HepG2 (cell line): ENCODE measurements around the gene DNAJB6. TPM values are rescaled to one million over a fixed set of nuclear protein-coding genes. Genes with fewer than 3 reads are reported as not detected.

ENCODE experiments used
- ATAC-seq: fragments of 200-7000 bp; cut with Tn5 transposase; 3 replicates; pipeline ENCODE4 v1.9.1; 2020; ENCODE audit warnings: mild to moderate bottlenecking, moderate library complexity
- BruUV-seq: library from RNA; stranded (reverse); fragments of 400-500 nt; replicated peaks from 2 replicates; lab custom pipeline; 2021; lab: Mats Ljungman, UMichigan
- CTCF ChIA-PET: fragments of 300-600 bp; formaldehyde crosslinking; extraction: SDS; loops from one replicate; lab custom pipeline; 2021; ENCODE audit warnings: low total read pairs, inconsistent platforms, low intra/inter-chr PET ratio; lab: Yijun Ruan, JAX
- POLR2A ChIA-PET: fragments of 350-600 bp; sonication (Branson Sonifier 250); formaldehyde crosslinking; loops from one replicate; lab custom pipeline; 2020; ENCODE audit warnings: antibody characterized with exemption, inconsistent platforms; lab: Yijun Ruan, JAX
- DNase-seq: peaks from one replicate; pipeline ENCODE4 v3.0.0-alpha.2; 2015; ENCODE audit warnings: low spot score
- FAIRE-seq: peaks from 3 replicates; lab custom pipeline; 2011; peaks lifted over from hg19 to GRCh38; lab: Jason Lieb, UNC
- H2AFZ ChIP-seq: one replicate; pipeline ENCODE4 v1.6.1; 2011; ENCODE audit warnings: low read length, inconsistent platforms
- H3K27ac ChIP-seq: fragments of 300-600 bp; 3 replicates; pipeline ENCODE4 v1.8.0; 2011; ENCODE audit warnings: mixed run types, mild to moderate bottlenecking, mixed read lengths, low read length, inconsistent platforms; ENCODE audit not compliant: insufficient read depth; ENCODE audit errors: extremely low read length
- H3K27me3 ChIP-seq, 2 experiments: fragments of 200-600 bp in 1 of 2; 2 replicates in 1 of 2; 3 replicates in 1 of 2; pipeline versions ENCODE4 v1.6.0 to v1.8.0; 2011; ENCODE audit warnings: low read length in 2 of 2, mild to moderate bottlenecking in 2 of 2, moderate library complexity in 2 of 2, inconsistent platforms in 1 of 2; ENCODE audit not compliant: insufficient read depth in 2 of 2, control insufficient read depth in 1 of 2
- H3K36me3 ChIP-seq, 2 experiments: fragments of 200-600 bp in 1 of 2; replicated peaks in 1 of 2; 2 replicates in 1 of 2; 3 replicates in 1 of 2; pipeline versions ENCODE4 v1.5.1 to v1.8.0; 2011; ENCODE audit warnings: low read length in 2 of 2, inconsistent platforms in 1 of 2; ENCODE audit not compliant: insufficient read depth in 2 of 2, control insufficient read depth in 1 of 2
- H3K4me1 ChIP-seq: 2 replicates; pipeline ENCODE4 v1.5.1; 2012; ENCODE audit warnings: low read length, inconsistent platforms; ENCODE audit not compliant: insufficient read depth
- H3K4me2 ChIP-seq: 2 replicates; pipeline ENCODE4 v1.6.0; 2011; ENCODE audit warnings: low read depth, low read length, inconsistent platforms
- H3K4me3 ChIP-seq, 3 experiments: fragments of 200-600 bp in 1 of 3; sonication (generic), shearing (Covaris generic) in 1 of 3; replicated peaks in 1 of 3; 2 replicates each; pipeline ENCODE4 v1.5.1; 2011 to 2016; ENCODE audit warnings: low read length in 3 of 3, inconsistent platforms in 2 of 3, low read depth in 2 of 3, mild to moderate bottlenecking in 2 of 3, control low read depth in 1 of 3, mixed read lengths in 1 of 3; ENCODE audit not compliant: insufficient read depth in 1 of 3
- H3K79me2 ChIP-seq: one replicate; pipeline ENCODE4 v1.6.1; 2011; ENCODE audit warnings: low read length, inconsistent platforms; ENCODE audit not compliant: insufficient read depth
- H3K9ac ChIP-seq: 2 replicates; pipeline ENCODE4 v1.6.0; 2011; ENCODE audit warnings: mild to moderate bottlenecking, low read depth, low read length, inconsistent platforms; ENCODE audit not compliant: insufficient read depth
- H3K9me3 ChIP-seq: 2 replicates; pipeline ENCODE4 v1.5.1; 2012; ENCODE audit warnings: mild to moderate bottlenecking, low read length
- H4K20me1 ChIP-seq: 2 replicates; pipeline ENCODE4 v1.6.0; 2011; ENCODE audit warnings: inconsistent platforms, mild to moderate bottlenecking, low read length, moderate library complexity; ENCODE audit not compliant: insufficient read depth
- CBX2 ChIP-seq, 2 experiments: fragments of 200-600 bp in 1 of 2; sonication (generic); formaldehyde crosslinking in 1 of 2; IDR thresholded peaks; 2 replicates each; pipeline versions ENCODE4 v1.7.0 to v1.8.1; 2018 to 2022; ENCODE audit warnings: low read depth in 2 of 2, low read length in 1 of 2, mild to moderate bottlenecking in 1 of 2, missing genetic modification reagents in 1 of 2
- KDM5A ChIP-seq: fragments of 200-600 bp; sonication (generic); IDR thresholded peaks from 2 replicates; pipeline ENCODE4 v1.7.0; 2018; ENCODE audit warnings: antibody characterized with exemption, mild to moderate bottlenecking, low read length, borderline replicate concordance
- MAFF ChIP-seq: IDR thresholded peaks from 2 replicates; pipeline ENCODE4 v1.6.1; 2011; ENCODE audit warnings: low read depth, low read length, improper control_type of control experiment
- MAFK ChIP-seq, 2 experiments: IDR thresholded peaks in 1 of 2; conservative IDR thresholded peaks in 1 of 2; 2 replicates each; pipeline ENCODE4 v1.6.1; 2011; ENCODE audit warnings: improper control_type of control experiment in 2 of 2, low read length in 2 of 2
- NR2F1 ChIP-seq, 2 experiments: fragments of 450-650 bp in 1 of 2; formaldehyde crosslinking in 1 of 2; IDR thresholded peaks; 2 replicates each; pipeline versions ENCODE4 v1.5.0 to v1.6.1; 2016 to 2020; ENCODE audit warnings: mild to moderate bottlenecking in 1 of 2, missing compliant biosample characterization in 1 of 2, missing genetic modification reagents in 1 of 2, moderate library complexity in 1 of 2
- ZNF841 ChIP-seq: sonication (generic); formaldehyde crosslinking; IDR thresholded peaks from 2 replicates; pipeline ENCODE4 v1.8.1; 2023; ENCODE audit warnings: missing genetic modification reagents, borderline replicate concordance
- WGBS: methylation state at CpG from one replicate; pipeline ENCODE4 v1.1.6; 2017; ENCODE audit warnings: low lambda C conversion rate; 5-methylcytosine and 5-hydroxymethylcytosine counted together
- in situ Hi-C: cut with HindIII; loops from 2 replicates; pipeline ENCODE4 v1.10.0; 2017; ENCODE audit warnings: low pct_unique_long_range_greater_than_20kb; ENCODE audit not compliant: extremely low pct_ligation_motif_present
- intact Hi-C: fragments of 100-400 bp; cut with micrococcal nuclease; formaldehyde crosslinking; loops from one replicate; pipeline ENCODE4 v1.10.0; 2022; ENCODE audit not compliant: unreplicated experiment
- polyA plus RNA-seq, 8 experiments: library from polyadenylated mRNA; depleted of rRNA in 3 of 8; stranded (reverse) in 7 of 8; unstranded in 1 of 8; fragments of >200 nt; fragmentation: Illumina TruSeq in 4 of 8; extraction: Trizol in 4 of 8; gene quantifications; 2 replicates each; pipeline versions ENCODE4 v1.2.1 to v1.2.3, GENCODE V29; 2011 to 2016; ENCODE audit warnings: low read depth in 4 of 8, missing spikeins in 1 of 8, mixed read lengths in 1 of 8; ENCODE audit not compliant: insufficient read depth in 1 of 8
- total RNA-seq, 5 experiments: library from RNA; depleted of rRNA; stranded (reverse); fragments of >200 nt; fragmentation: Illumina TruSeq; extraction: Trizol; gene quantifications; 2 replicates each; pipeline ENCODE4 v1.2.3, GENCODE V29; 2016; ENCODE audit warnings: low read depth in 1 of 5

DNAJB6 gene
- total and polyA plus RNA-seq, 2 of the 13 experiments (the other 11 are each of a cell fraction or from before 2014, with no cell fraction given) = 29.9 to 53.9 TPM

DNA sequence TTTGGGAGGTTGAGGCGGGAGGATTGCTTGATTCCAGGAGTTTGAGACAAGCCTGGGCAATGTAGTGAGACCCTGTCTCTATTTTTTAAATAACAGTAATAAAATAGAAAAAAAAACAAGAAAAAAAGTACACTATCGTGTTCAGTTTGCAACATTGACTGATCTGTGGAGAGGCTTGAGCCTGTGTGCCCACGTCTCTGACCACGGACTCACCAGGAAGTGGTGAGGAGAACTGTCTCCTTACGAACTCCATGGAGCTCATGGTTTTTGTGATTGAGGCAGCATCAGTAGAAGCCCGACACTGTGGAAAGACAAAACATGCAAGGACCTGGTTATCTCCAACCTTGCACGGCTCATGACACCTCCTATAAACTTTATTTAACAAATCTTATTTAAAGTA, 23.9 kb upstream of the DNAJB6 start:
- no peak overlapping the region for H3K9ac ChIP-seq

DNA sequence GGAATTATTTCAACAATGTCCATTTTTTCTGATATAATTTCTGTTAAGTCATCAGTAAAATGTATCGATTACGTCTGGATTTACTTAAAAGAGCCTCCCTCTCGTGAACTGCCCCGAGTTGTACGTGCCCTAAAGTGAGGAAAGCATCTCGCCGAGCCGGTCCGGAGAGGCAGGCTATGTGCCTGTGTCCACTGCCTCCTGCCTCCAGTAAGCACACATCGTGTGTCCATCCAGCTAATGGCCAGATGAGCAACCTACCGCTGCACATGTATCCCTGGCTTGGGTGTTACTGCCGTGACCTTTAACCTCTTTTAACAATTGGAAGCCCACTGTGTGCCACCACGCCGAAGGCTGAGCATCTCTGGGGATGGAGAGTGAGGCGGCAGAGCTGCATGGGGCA, 23.2 kb upstream of the DNAJB6 start:
- no TSS peak for BruUV-seq
- Histone ChIP-seq H3K27me3 (peaks cover 0 to 1% of the 10 kb centered on the region in 2 experiments; a peak in 1 of 5 replicates), H3K9me3 (no peaks in the 10 kb centered on the region), H3K4me2 (no peak overlapping the region), H2AFZ (no peak overlapping the region), H3K36me3 (no peaks in the 10 kb centered on the region), H3K9ac (no peak overlapping the region), H3K79me2 (no peaks in the 10 kb centered on the region), H3K4me3 (no peak overlapping the region), H4K20me1 (no peaks in the 10 kb centered on the region), H3K27ac (no peak overlapping the region), H3K4me1 (peaks cover 50% of the 10 kb centered on the region)
- in situ Hi-C loops = no loop called here
- 54% methylated on average over 14 of the region's 15 CpGs for WGBS
- TF ChIP-seq MAFK (conservative IDR thresholded peaks at IDR 0.05 in 1 of 2, IDR thresholded peaks at IDR 0.05 in 1 of 2; ENCODE audit: low read length in 2 of 2) = peak in 1 of 2 experiments; percentile 13; a peak in 1 of 4 replicates
- TF ChIP-seq MAFF = 0 out of 2 replicates have a peak, but pooled peaks have one; percentile 3
- TF ChIP-seq NR2F1 (CRISPR knock-in tag; IDR thresholded peaks at IDR 0.05) = no peak
- DNase-seq (no peak), ATAC-seq (no peak), FAIRE-seq (no peak)
- intact Hi-C loops = no loop called here
- CTCF ChIA-PET = no interaction called here
- POLR2A ChIA-PET = no interaction called here

More for the DNA sequence above, 23.9 kb upstream of the DNAJB6 start:
- in situ Hi-C loops (no loop called here), intact Hi-C loops (no loop called here)
- BruUV-seq = no TSS peak
- ATAC-seq = no peak
- ChIA-PET CTCF (no interaction called here), POLR2A (no interaction called here)
- TF ChIP-seq KDM5A (no peak), ZNF841 (CRISPR knock-in tag) (no peak), CBX2 (IDR thresholded peaks at IDR 0.05; ENCODE audit: low read depth, low read length) (no peak), CBX2 (CRISPR knock-in tag; IDR thresholded peaks at IDR 0.05; ENCODE audit: low read depth) (no peak)
- H3K9me3 ChIP-seq = no peaks in the 10 kb centered on the region
- H3K4me2 ChIP-seq = no peak overlapping the region
- H3K36me3 ChIP-seq = no peaks in the 10 kb centered on the region
- no peaks in the 10 kb centered on the region for H3K79me2 ChIP-seq
- no peak overlapping the region for H2AFZ ChIP-seq
- no peak for DNase-seq
- FAIRE-seq = no peak
- H3K27ac ChIP-seq = no peak overlapping the region
- no peaks in the 10 kb centered on the region for H4K20me1 ChIP-seq
- H3K27me3 ChIP-seq = peaks cover 1% of the 10 kb centered on the region in 2 experiments; a peak in 1 of 5 replicates
- peaks cover 43% of the 10 kb centered on the region for H3K4me1 ChIP-seq
- 70% methylated on average over 7 of the region's 7 CpGs for WGBS
- no peak overlapping the region for H3K4me3 ChIP-seq
